K562 (cell line): ENCODE data around the gene MTIF3.

Source experiments
- GTF2A2 ChIP-seq: IDR thresholded peaks from 2 replicates; pipeline ENCODE4 v1.6.1; 2016; ENCODE audit warnings: mild to moderate bottlenecking, missing genetic modification characterization, missing compliant biosample characterization
- HDGF ChIP-seq: fragments of 450-650 bp; IDR thresholded peaks from 2 replicates; pipeline ENCODE4 v1.6.1; 2016
- KLF16 ChIP-seq: IDR thresholded peaks from 2 replicates; pipeline ENCODE4 v1.6.1; 2016; ENCODE audit warnings: antibody characterized with exemption
- MEF2D ChIP-seq: conservative IDR thresholded peaks from 2 replicates; pipeline ENCODE4 v1.6.1; 2016; ENCODE audit warnings: low read depth, missing genetic modification characterization, missing compliant biosample characterization
- POLR2A ChIP-seq: fragments of 450-650 bp; conservative IDR thresholded peaks from 2 replicates; pipeline ENCODE4 v1.6.1; 2016
- RAD21 ChIP-seq, 2 experiments: fragments of 250-450 bp in 1 of 2; fragments of 450-650 bp in 1 of 2; sonication (Bioruptor Pico) in 1 of 2; formaldehyde crosslinking in 1 of 2; IDR thresholded peaks in 1 of 2; conservative IDR thresholded peaks in 1 of 2; 2 replicates each; pipeline versions ENCODE4 v1.4.0 to v1.8.0; 2020 to 2022; ENCODE audit warnings: mild to moderate bottlenecking in 2 of 2, moderate library complexity in 1 of 2
- REST ChIP-seq, 2 experiments: fragments of 450-650 bp; formaldehyde crosslinking in 1 of 2; IDR thresholded peaks; 2 replicates each; pipeline versions ENCODE4 v1.4.0 to v1.6.1; 2014 to 2020; ENCODE audit warnings: mild to moderate bottlenecking in 2 of 2, borderline replicate concordance in 1 of 2, low read depth in 1 of 2
- ZBED1 ChIP-seq: IDR thresholded peaks from 2 replicates; pipeline ENCODE4 v1.6.1; 2014
- ZNF121 ChIP-seq: sonication (generic); formaldehyde crosslinking; conservative IDR thresholded peaks from 2 replicates; pipeline ENCODE4 v1.8.0; 2022; ENCODE audit warnings: missing genetic modification reagents
- ZNF695 ChIP-seq: fragments of 450-650 bp; formaldehyde crosslinking; IDR thresholded peaks from 2 replicates; pipeline ENCODE4 v1.4.0; 2020; ENCODE audit warnings: mild to moderate bottlenecking, moderate library complexity
- TF ChIP-seq, protein P1 (sequence below): IDR thresholded peaks from 2 replicates; pipeline ENCODE4 v1.6.1; 2011; ENCODE audit not compliant: insufficient read length; ENCODE audit errors: extremely low read depth
- TF ChIP-seq, protein P2 (sequence below): fragments of 200-800 bp; sonication (Bioruptor generic); IDR thresholded peaks from 2 replicates; pipeline ENCODE4 v1.6.1; 2017; ENCODE audit warnings: missing genetic modification characterization, missing compliant biosample characterization
- TF ChIP-seq, protein P3 (sequence below): sonication (generic); formaldehyde crosslinking; IDR thresholded peaks from 2 replicates; pipeline ENCODE4 v1.8.1; 2022; ENCODE audit warnings: missing genetic modification reagents

GRCh38 chr13:27497563-27498230 lies 47.3 kb upstream of the MTIF3 start:
- TF ChIP-seq, protein P1, sequence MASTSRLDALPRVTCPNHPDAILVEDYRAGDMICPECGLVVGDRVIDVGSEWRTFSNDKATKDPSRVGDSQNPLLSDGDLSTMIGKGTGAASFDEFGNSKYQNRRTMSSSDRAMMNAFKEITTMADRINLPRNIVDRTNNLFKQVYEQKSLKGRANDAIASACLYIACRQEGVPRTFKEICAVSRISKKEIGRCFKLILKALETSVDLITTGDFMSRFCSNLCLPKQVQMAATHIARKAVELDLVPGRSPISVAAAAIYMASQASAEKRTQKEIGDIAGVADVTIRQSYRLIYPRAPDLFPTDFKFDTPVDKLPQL, result no peak
- TF ChIP-seq POLR2A (no peak), ZBED1 (no peak), ZNF695 (CRISPR knock-in tag) (no peak), ZNF121 (CRISPR knock-in tag) (no peak), GTF2A2 (tag) (no peak), RAD21 (CRISPR knock-in tag; conservative IDR thresholded peaks at IDR 0.05 in 1 of 2, IDR thresholded peaks at IDR 0.05 in 1 of 2) (no peak), HDGF (no peak), KLF16 (no peak), REST (IDR thresholded peaks at IDR 0.05; ENCODE audit: borderline replicate concordance) (no peak), REST (CRISPR knock-in tag; IDR thresholded peaks at IDR 0.05; ENCODE audit: low read depth) (no peak), MEF2D (tag) (no peak)
- TF ChIP-seq, protein P2, sequence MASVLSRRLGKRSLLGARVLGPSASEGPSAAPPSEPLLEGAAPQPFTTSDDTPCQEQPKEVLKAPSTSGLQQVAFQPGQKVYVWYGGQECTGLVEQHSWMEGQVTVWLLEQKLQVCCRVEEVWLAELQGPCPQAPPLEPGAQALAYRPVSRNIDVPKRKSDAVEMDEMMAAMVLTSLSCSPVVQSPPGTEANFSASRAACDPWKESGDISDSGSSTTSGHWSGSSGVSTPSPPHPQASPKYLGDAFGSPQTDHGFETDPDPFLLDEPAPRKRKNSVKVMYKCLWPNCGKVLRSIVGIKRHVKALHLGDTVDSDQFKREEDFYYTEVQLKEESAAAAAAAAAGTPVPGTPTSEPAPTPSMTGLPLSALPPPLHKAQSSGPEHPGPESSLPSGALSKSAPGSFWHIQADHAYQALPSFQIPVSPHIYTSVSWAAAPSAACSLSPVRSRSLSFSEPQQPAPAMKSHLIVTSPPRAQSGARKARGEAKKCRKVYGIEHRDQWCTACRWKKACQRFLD (CRISPR knock-in tag), result no peak
- TF ChIP-seq, protein P3, sequence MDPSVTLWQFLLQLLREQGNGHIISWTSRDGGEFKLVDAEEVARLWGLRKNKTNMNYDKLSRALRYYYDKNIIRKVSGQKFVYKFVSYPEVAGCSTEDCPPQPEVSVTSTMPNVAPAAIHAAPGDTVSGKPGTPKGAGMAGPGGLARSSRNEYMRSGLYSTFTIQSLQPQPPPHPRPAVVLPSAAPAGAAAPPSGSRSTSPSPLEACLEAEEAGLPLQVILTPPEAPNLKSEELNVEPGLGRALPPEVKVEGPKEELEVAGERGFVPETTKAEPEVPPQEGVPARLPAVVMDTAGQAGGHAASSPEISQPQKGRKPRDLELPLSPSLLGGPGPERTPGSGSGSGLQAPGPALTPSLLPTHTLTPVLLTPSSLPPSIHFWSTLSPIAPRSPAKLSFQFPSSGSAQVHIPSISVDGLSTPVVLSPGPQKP (CRISPR knock-in tag), result no peak
